Right atrium auricular region (tissue), 2 donors: ENCODE results near the gene TENM4. TPM values are rescaled to one million over a fixed set of nuclear protein-coding genes. Genes with fewer than 3 reads are reported as not detected.

Experiments used
- DNase-seq: peaks from one replicate; pipeline ENCODE4 v3.0.0-alpha.2; 2019; ENCODE audit warnings: low spot score
- H3K27ac ChIP-seq, 2 donors: fragments of 200-600 bp; sonication (generic); 1 replicate in 1 of 2; 2 replicates in 1 of 2; pipeline ENCODE4 v1.5.1; 2016 to 2019
- H3K27me3 ChIP-seq, 2 donors: fragments of 200-600 bp; sonication (generic); one replicate each; pipeline versions ENCODE4 v1.5.1 to v1.6.0; 2017 to 2019
- H3K36me3 ChIP-seq: fragments of 200-600 bp; sonication (generic); one replicate; pipeline ENCODE4 v1.5.1; 2016
- H3K4me1 ChIP-seq, 2 donors: fragments of 200-600 bp; sonication (generic); one replicate each; pipeline versions ENCODE4 v1.5.1 to v1.6.0; 2017 to 2019
- H3K4me3 ChIP-seq, 2 donors: fragments of 200-600 bp; sonication (generic); 1 replicate in 1 of 2; 2 replicates in 1 of 2; pipeline ENCODE4 v1.5.1; 2017 to 2019; ENCODE audit warnings: mild to moderate bottlenecking in 1 of 2, moderate library complexity in 1 of 2
- H3K9me3 ChIP-seq, 2 donors: fragments of 200-600 bp; sonication (generic); one replicate each; pipeline ENCODE4 v1.5.1; 2019
- CTCF ChIP-seq, 2 donors: fragments of 200-600 bp; sonication (generic); IDR thresholded peaks; one replicate each; pipeline ENCODE4 v1.5.1; 2019; ENCODE audit warnings: antibody characterized with exemption in 2 of 2
- total RNA-seq, 2 donors: library from RNA; depleted of rRNA; stranded (reverse); fragments of >200 nt; gene quantifications; one replicate each; pipeline ENCODE4 v1.1.0, GENCODE V29; 2016

Gene TENM4
- total RNA-seq, 2 donors from 2014 or later = 0.30 to 0.98 TPM

DNA sequence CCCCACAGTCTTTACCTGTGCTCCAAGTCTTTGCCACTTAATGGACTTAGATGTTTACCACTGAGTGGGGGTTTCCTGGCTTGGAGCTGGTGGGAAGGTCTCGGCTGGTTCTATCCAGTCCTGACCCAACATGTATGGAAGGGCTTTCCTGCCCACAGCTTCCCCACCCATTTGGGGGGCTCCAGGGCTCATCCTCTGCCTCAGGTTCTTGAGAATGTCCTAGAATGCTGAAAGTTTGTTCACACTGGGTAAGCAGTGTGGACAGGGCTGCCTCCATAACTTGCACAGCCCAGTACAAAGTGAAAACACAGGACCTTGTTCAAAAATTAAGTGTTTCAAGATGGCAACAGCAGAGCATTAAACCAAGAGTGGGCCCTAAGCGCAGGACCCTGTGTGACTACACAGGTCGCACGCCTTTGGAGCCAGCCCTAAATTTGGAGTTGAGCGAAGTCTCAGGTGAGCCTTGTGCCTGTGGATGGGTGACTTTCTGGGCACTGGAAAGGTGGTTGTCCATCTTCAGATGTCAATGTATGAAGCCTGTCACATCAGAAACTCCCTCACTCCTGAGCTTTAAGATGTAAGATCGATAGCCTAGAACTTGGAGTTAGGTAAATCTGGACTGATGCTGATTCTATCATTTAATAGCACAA is 793.4 kb downstream of the TENM4 start:
- TF ChIP-seq CTCF (IDR thresholded peaks at IDR 0.05) = no peak
- peak; percentile 50 for DNase-seq
- H3K4me3 ChIP-seq = no peak overlapping the region
- no peaks in the 10 kb centered on the region for H3K4me1 ChIP-seq
- H3K9me3 ChIP-seq = no peaks in the 10 kb centered on the region
- H3K27me3 ChIP-seq = no peaks in the 10 kb centered on the region
- no peak overlapping the region for H3K27ac ChIP-seq
- H3K36me3 ChIP-seq = no peaks in the 10 kb centered on the region

- Histone ChIP-seq H3K27ac (no peak overlapping the region), H3K36me3 (no peaks in the 10 kb centered on the region), H3K9me3 (no peaks in the 10 kb centered on the region), H3K4me3 (no peak overlapping the region), H3K4me1 (no peaks in the 10 kb centered on the region), H3K27me3 (no peaks in the 10 kb centered on the region)
- DNase-seq = peak; percentile 59
- TF ChIP-seq CTCF (IDR thresholded peaks at IDR 0.05) = peak; percentile 69 to 87
These were observed 794.2 kb downstream of the TENM4 start for GRCh38 chr11:78646564-78647185.

- Histone ChIP-seq H3K9me3 (no peaks in the 10 kb centered on the region), H3K36me3 (no peaks in the 10 kb centered on the region), H3K27ac (no peak overlapping the region), H3K27me3 (no peaks in the 10 kb centered on the region), H3K4me1 (no peaks in the 10 kb centered on the region), H3K4me3 (no peak overlapping the region)
- peak; percentile 68 for DNase-seq
- peak; percentile 86 to 94 for TF ChIP-seq CTCF (IDR thresholded peaks at IDR 0.05)
These were observed 795.3 kb downstream of the TENM4 start for GRCh38 chr11:78645226-78646202.

DNA sequence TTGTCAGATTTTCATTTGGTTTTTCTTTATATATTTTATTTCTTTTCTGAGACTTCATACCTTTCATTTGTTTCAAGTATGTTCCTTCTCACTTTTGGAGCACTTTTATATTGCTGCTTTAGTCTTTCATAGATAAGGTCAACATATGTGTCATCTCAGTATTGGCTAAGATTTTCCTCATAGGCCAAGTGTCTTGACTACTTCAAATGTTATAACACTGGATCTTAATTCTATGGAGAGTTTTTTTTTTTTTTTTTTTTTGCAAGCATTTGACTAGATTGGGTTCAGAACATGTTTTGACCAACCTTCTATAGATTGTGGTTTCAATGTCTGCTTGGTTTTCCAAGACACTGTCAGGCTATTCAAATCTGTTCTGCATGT is 797.2 kb downstream of the TENM4 start:
- no peak overlapping the region for H3K4me3 ChIP-seq
- H3K27ac ChIP-seq = no peak overlapping the region
- no peaks in the 10 kb centered on the region for H3K27me3 ChIP-seq
- no peaks in the 10 kb centered on the region for H3K9me3 ChIP-seq
- no peaks in the 10 kb centered on the region for H3K4me1 ChIP-seq
- TF ChIP-seq CTCF (IDR thresholded peaks at IDR 0.05) = no peak
- no peaks in the 10 kb centered on the region for H3K36me3 ChIP-seq
- no peak for DNase-seq

- no peak for DNase-seq
- no peaks in the 10 kb centered on the region for H3K4me1 ChIP-seq
- H3K4me3 ChIP-seq = no peak overlapping the region
- H3K27ac ChIP-seq = no peak overlapping the region
- no peaks in the 10 kb centered on the region for H3K27me3 ChIP-seq
- H3K9me3 ChIP-seq = no peaks in the 10 kb centered on the region
- H3K36me3 ChIP-seq = no peaks in the 10 kb centered on the region
- TF ChIP-seq CTCF (IDR thresholded peaks at IDR 0.05) = no peak
These were observed 797.7 kb downstream of the TENM4 start for GRCh38 chr11:78642979-78643675.
